Right forelimb (tissue), 1 donor: ENCODE measurements around the gene PPP1R3G.

Experiments
- DNase-seq: peaks from one replicate; pipeline ENCODE4 v3.0.0-alpha.2; 2018

PPP1R3G gene

DNA sequence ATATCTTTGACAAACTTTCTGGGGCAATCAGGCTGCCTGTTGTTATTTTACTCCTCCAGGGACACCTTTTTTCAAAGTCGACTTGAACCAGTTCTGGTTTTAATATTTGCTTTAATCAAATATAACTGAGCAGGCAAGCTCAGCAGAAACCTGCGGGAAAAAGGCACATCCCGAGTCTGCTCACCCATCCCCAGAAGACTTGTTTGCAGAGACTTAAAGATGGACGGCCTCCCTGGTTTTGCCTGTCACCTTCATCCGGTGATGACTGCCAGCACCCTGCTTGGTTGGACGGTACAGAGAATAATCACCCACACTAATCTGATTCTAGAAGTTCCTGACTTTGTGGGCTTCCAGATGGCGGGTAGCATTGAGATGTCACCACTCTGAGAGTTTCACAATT, 36.8 kb downstream of the PPP1R3G start:
- DNase-seq = no peak

- no peak for DNase-seq
Observed at GRCh38 chr6:5122504-5123112, 37.5 kb downstream of the PPP1R3G start.

- no peak for DNase-seq
Observed at GRCh38 chr6:5123296-5124143, 38.4 kb downstream of the PPP1R3G start.

DNA sequence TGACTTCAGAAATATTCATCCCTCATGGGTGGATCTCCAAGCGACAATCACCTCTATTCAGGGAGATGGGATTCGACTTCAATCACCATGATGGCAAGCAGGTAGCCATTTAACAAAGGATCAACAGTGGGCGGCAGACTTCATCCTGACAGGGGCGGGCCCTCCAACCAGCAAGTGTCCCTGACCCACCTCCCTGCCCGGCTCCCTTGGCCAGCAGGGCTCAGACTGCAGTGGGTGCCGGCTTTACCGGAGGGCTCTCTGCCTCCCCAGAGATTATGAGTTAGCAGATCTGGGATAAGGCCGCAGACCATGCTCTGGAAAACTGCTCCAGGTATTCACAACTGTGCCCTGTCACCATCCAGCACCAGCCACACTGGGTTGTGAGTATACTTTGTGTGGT, 39.4 kb downstream of the PPP1R3G start:
- no peak for DNase-seq

DNA sequence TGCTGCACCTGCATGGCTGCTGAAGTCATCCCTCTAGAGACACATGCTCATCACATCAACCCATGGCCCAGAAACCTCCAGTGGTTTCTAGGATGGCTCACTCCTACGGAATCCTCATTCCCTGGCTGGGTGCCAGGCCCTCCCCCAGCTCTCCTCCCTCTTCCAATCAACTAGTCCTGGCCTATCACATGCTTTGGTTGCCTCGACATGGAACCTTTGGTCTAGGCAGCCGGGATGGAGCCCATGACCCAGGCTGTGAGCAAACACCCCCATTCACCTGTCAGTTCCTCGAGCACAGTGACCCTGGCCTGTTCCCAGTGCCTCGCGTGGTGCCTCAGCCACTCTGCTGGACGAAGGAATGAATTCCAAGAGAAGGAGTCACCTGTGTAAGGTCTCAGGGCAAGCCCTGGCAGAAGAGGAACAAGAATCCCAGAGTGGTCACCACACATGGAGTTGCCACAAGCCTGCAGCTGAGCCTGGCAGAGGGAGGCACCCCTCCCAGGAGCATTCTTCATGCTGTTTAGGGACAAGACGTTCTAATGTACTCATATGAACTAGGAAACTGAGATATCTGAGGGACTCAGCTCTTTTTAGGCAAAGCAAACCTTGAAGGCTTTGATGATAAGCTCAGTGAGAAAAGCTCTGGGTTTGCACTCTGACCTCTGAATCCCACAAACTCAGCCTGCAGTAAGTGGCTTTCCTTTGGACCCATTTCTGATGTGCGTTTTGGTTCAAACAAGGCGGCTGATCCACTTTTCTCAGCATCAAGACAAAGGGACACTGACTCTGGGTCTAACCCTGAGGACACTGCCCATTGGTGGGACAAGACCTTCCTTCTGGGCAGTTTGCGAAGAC, 40.2 kb downstream of the PPP1R3G start:
- DNase-seq = no peak

DNA sequence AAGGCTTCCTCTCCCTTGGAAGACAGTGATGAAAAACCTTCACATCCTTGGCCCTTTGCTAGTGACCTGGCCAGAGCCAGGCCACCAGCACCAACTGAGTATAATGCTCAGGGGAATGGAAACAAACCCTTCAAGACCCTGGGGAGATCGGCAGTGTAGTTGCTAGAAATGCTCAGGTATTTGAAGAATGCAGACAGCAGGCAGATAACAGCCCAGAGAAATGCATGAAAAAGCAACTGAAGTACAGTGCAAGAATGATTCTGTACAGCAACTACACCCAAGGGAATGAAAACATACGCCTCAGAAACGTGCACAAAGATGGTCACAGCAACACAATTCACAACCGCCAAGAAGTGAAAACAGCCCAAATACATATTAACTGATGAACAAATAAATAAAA, 41.1 kb downstream of the PPP1R3G start:
- no peak for DNase-seq

- DNase-seq = no peak
Observed at GRCh38 chr6:5127106-5127687, 42.1 kb downstream of the PPP1R3G start.

- DNase-seq = no peak
Observed at GRCh38 chr6:5128351-5128750, 43.2 kb downstream of the PPP1R3G start.

GRCh38 chr6:5130135-5130866, 45.2 kb downstream of the PPP1R3G start:
- no peak for DNase-seq

GRCh38 chr6:5132731-5133130, 47.6 kb downstream of the PPP1R3G start:
- peak; percentile 73 for DNase-seq

DNA sequence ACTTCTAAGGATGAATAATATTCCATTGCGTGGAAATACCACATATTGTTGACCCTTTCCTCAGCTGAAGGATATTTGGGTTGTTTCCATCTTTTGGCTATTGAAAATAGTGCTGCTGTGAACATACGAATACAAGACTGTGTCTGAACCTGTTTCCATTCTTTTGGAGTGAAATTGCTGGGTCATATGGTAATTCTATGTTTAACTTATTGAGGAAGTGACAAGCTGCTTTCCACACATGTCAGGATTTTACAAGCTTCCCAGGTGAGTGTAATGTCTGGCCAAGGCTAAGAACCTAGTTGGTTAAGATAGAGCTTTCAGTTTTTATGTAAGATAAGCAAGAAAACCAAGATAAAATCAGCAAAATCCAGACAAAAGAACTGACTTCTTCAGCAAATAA, 48.8 kb downstream of the PPP1R3G start:
- DNase-seq = no peak

GRCh38 chr6:5135788-5136376, 50.7 kb downstream of the PPP1R3G start:
- no peak for DNase-seq

DNA sequence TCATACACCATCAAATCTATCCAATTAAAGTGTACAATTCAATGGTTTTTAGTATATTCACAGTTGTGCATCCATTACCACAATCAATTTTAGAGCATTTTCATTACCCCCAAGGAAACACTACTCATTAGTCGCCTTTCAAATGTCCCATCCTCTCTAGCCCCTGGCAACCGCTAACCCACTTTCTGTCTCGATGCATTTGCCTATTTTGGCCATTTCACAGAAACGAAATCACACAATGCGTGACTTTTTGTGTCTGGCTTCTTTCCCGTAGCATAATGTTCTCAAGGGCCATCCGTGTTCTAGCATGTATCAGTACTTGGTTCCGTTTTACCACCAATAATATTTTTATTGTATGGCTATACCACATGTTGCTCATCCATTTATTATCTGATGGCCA, 51.7 kb downstream of the PPP1R3G start:
- no peak for DNase-seq
